Breast epithelium (tissue), 3 donors: Measurements from ENCODE around the gene UBL4B.

Source experiments
- CTCF ChIP-seq, 3 donors: fragments of 450-650 bp; IDR thresholded peaks; one replicate each; pipeline ENCODE4 v1.5.1; 2016 to 2017; ENCODE audit warnings: antibody characterized with exemption in 3 of 3, mild to moderate bottlenecking in 3 of 3, moderate library complexity in 3 of 3
- POLR2A ChIP-seq: fragments of 450-650 bp; IDR thresholded peaks from one replicate; pipeline ENCODE4 v1.6.1; 2016; ENCODE audit warnings: antibody characterized with exemption, mild to moderate bottlenecking, moderate library complexity
- POLR2AphosphoS5 ChIP-seq, 3 donors: sonication (generic); formaldehyde crosslinking; IDR thresholded peaks; one replicate each; pipeline ENCODE4 v1.6.1; 2017; ENCODE audit warnings: antibody characterized with exemption in 3 of 3

GRCh38 chr1:110063781-110064180 lies 48.5 kb upstream of the UBL4B start:
- TF ChIP-seq CTCF (IDR thresholded peaks at IDR 0.05) (no peak), POLR2AphosphoS5 (IDR thresholded peaks at IDR 0.05) (no peak), POLR2A (no peak)
